A549 (cell line): ENCODE measurements around the gene PTCD2.

Experiments
- CEBPB ChIP-seq, 2 experiments: fragments of >200 bp in 1 of 2; sonication (Bioruptor Twin) in 1 of 2; formaldehyde crosslinking in 1 of 2; IDR thresholded peaks; 2 replicates each; pipeline ENCODE4 v1.6.1; 2012 to 2016
- CTCF ChIP-seq: fragments of >200 bp; sonication (Bioruptor Twin); formaldehyde crosslinking; IDR thresholded peaks from 3 replicates; pipeline ENCODE4 v1.5.1; 2016
- EP300 ChIP-seq, 2 experiments: fragments of >200 bp; sonication (Bioruptor Twin); formaldehyde crosslinking; IDR thresholded peaks; 2 replicates in 1 of 2; 3 replicates in 1 of 2; pipeline ENCODE4 v1.6.1; 2016 to 2017
- HOXA7 ChIP-seq: fragments of 250-450 bp; sonication (Bioruptor Pico); IDR thresholded peaks from 2 replicates; pipeline ENCODE4 v1.5.0; 2020; ENCODE audit warnings: mild to moderate bottlenecking, moderate library complexity
- MAZ ChIP-seq: fragments of 150-350 bp; IDR thresholded peaks from 2 replicates; pipeline ENCODE4 v1.6.1; 2014; ENCODE audit warnings: antibody characterized with exemption, low read depth, low read length, borderline replicate concordance
- MYC ChIP-seq: IDR thresholded peaks from 2 replicates; pipeline ENCODE4 v1.6.1; 2012; ENCODE audit warnings: mild to moderate bottlenecking, inconsistent platforms, low read length, improper control_type of control experiment, borderline replicate concordance
- PBX3 ChIP-seq: IDR thresholded peaks from 2 replicates; pipeline ENCODE4 v1.6.1; 2012
- POLR2A ChIP-seq: IDR thresholded peaks from 2 replicates; pipeline ENCODE4 v1.6.1; 2012; ENCODE audit warnings: mild to moderate bottlenecking, low read length
- REST ChIP-seq: fragments of 200-600 bp; sonication (generic); IDR thresholded peaks from 2 replicates; pipeline ENCODE4 v1.6.1; 2016; ENCODE audit warnings: antibody characterized with exemption, mild to moderate bottlenecking, moderate library complexity
- SMC3 ChIP-seq: fragments of >200 bp; sonication (Bioruptor Twin); formaldehyde crosslinking; IDR thresholded peaks from 3 replicates; pipeline ENCODE4 v1.6.1; 2018; ENCODE audit warnings: inconsistent platforms
- TF ChIP-seq, protein P1 (sequence below): IDR thresholded peaks from 2 replicates; pipeline ENCODE4 v1.6.1; 2012

DNA sequence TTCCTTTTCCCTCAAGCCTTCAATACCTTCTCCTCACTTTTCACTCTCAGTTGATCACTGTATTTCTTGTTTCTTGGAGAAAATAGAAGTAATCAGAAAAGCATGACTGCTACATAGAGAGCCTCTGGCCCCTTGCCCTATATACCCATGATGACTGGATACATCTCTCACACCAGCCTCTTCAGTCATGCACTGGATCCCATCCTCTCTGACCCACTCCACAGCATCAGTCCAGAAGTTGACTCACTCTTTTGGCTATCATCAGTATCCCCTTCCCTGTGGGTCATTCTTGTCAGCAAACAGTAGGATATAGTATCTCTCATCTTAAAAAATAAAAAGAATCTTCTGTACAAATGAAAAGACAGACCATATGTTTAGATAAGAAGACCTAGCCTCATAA is 32.9 kb downstream of the PTCD2 start:
- TF ChIP-seq CTCF (no peak), EP300 (IDR thresholded peaks at IDR 0.05) (no peak), CEBPB (IDR thresholded peaks at IDR 0.05) (no peak), POLR2A (no peak), REST (no peak), MAZ (no peak), PBX3 (no peak), HOXA7 (no peak), MYC (no peak), SMC3 (no peak)
- TF ChIP-seq, protein P1, sequence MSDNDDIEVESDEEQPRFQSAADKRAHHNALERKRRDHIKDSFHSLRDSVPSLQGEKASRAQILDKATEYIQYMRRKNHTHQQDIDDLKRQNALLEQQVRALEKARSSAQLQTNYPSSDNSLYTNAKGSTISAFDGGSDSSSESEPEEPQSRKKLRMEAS, result no peak
